Liver (tissue), 9 donors: Measurements from ENCODE around the gene MYOG. TPM values are rescaled to one million over a fixed set of nuclear protein-coding genes. Genes with fewer than 3 reads are reported as not detected.

Experiments used
- DNase-seq: peaks from one replicate; pipeline ENCODE4 v3.0.0-alpha.2; 2017; ENCODE audit warnings: low spot score
- H3K27ac ChIP-seq, 2 donors: one replicate each; pipeline ENCODE4 v1.7.0; 2013; ENCODE audit warnings: inconsistent platforms in 2 of 2, low read length in 2 of 2, control low read depth in 1 of 2, low read depth in 1 of 2, mild to moderate bottlenecking in 1 of 2
- H3K27me3 ChIP-seq, 4 donors: one replicate each; pipeline versions ENCODE4 v1.6.1 to v1.7.0; 2013; ENCODE audit warnings: low read length in 3 of 4, inconsistent platforms in 1 of 4, mild to moderate bottlenecking in 1 of 4, moderate library complexity in 1 of 4; ENCODE audit not compliant: control insufficient read depth in 4 of 4, insufficient read depth in 4 of 4
- H3K36me3 ChIP-seq, 4 donors: one replicate each; pipeline versions ENCODE4 v1.6.1 to v1.7.0; 2013; ENCODE audit warnings: low read length in 3 of 4, mild to moderate bottlenecking in 3 of 4, low read depth in 1 of 4, moderate library complexity in 1 of 4; ENCODE audit not compliant: control insufficient read depth in 4 of 4, insufficient read depth in 3 of 4
- H3K4me1 ChIP-seq, 4 donors: one replicate each; pipeline versions ENCODE4 v1.6.1 to v1.7.0; 2013; ENCODE audit warnings: low read length in 3 of 4, mild to moderate bottlenecking in 3 of 4, moderate library complexity in 1 of 4; ENCODE audit not compliant: control insufficient read depth in 4 of 4, insufficient read depth in 4 of 4
- H3K4me3 ChIP-seq, 3 donors: one replicate each; pipeline versions ENCODE4 v1.6.1 to v1.7.0; 2013; ENCODE audit warnings: low read length in 3 of 3, control low read depth in 1 of 3, low read depth in 1 of 3, mild to moderate bottlenecking in 1 of 3
- H3K9ac ChIP-seq, 2 donors: one replicate each; pipeline ENCODE4 v1.7.0; 2013; ENCODE audit warnings: low read length in 2 of 2, mild to moderate bottlenecking in 2 of 2, moderate library complexity in 2 of 2, control low read depth in 1 of 2, low read depth in 1 of 2
- H3K9me3 ChIP-seq, 4 donors: one replicate each; pipeline versions ENCODE4 v1.6.1 to v1.7.0; 2013; ENCODE audit warnings: low read length in 3 of 4; ENCODE audit not compliant: control insufficient read depth in 4 of 4
- ATF3 ChIP-seq: IDR thresholded peaks from 2 replicates; pipeline ENCODE4 v1.6.1; 2016; ENCODE audit warnings: antibody characterized with exemption
- CTCF ChIP-seq: fragments of 150-350 bp; IDR thresholded peaks from 2 replicates; pipeline ENCODE4 v1.5.1; 2017; ENCODE audit warnings: improper control_type of control experiment, low read depth, low read length; ENCODE audit not compliant: missing input control
- EGR1 ChIP-seq, 2 donors: IDR thresholded peaks; 2 replicates each; pipeline ENCODE4 v1.6.1; 2016 to 2018; ENCODE audit warnings: antibody characterized with exemption in 2 of 2, low read depth in 2 of 2
- FOXA1 ChIP-seq: IDR thresholded peaks from 2 replicates; pipeline ENCODE4 v1.6.1; 2016; ENCODE audit warnings: antibody characterized with exemption
- FOXA2 ChIP-seq: IDR thresholded peaks from 2 replicates; pipeline ENCODE4 v1.6.1; 2016; ENCODE audit warnings: antibody characterized with exemption
- GABPA ChIP-seq, 2 donors: IDR thresholded peaks in 1 of 2; conservative IDR thresholded peaks in 1 of 2; 2 replicates each; pipeline ENCODE4 v1.6.1; 2016; ENCODE audit warnings: antibody characterized with exemption in 2 of 2, mild to moderate bottlenecking in 1 of 2, moderate library complexity in 1 of 2
- HNF4A ChIP-seq, 2 donors: conservative IDR thresholded peaks; 2 replicates each; pipeline ENCODE4 v1.6.1; 2016; ENCODE audit warnings: antibody characterized with exemption in 2 of 2, mild to moderate bottlenecking in 2 of 2
- HNF4G ChIP-seq: IDR thresholded peaks from 2 replicates; pipeline ENCODE4 v1.6.1; 2016; ENCODE audit warnings: antibody characterized with exemption
- JUND ChIP-seq, 2 donors: IDR thresholded peaks; 2 replicates each; pipeline ENCODE4 v1.6.1; 2016; ENCODE audit warnings: antibody characterized with exemption in 2 of 2
- MAX ChIP-seq: IDR thresholded peaks from 2 replicates; pipeline ENCODE4 v1.6.1; 2016; ENCODE audit warnings: antibody characterized with exemption
- NR2F2 ChIP-seq: IDR thresholded peaks from 2 replicates; pipeline ENCODE4 v1.6.1; 2016; ENCODE audit warnings: antibody characterized with exemption
- RAD21 ChIP-seq, 2 donors: IDR thresholded peaks; 2 replicates each; pipeline ENCODE4 v1.6.1; 2016; ENCODE audit warnings: antibody characterized with exemption in 2 of 2, mild to moderate bottlenecking in 2 of 2
- REST ChIP-seq: IDR thresholded peaks from 2 replicates; pipeline ENCODE4 v1.6.1; 2016; ENCODE audit warnings: antibody characterized with exemption, mild to moderate bottlenecking
- RXRA ChIP-seq, 2 donors: IDR thresholded peaks; 2 replicates each; pipeline ENCODE4 v1.6.1; 2017 to 2018; ENCODE audit warnings: antibody characterized with exemption in 2 of 2, mild to moderate bottlenecking in 1 of 2
- SP1 ChIP-seq: IDR thresholded peaks from 2 replicates; pipeline ENCODE4 v1.6.1; 2018; ENCODE audit warnings: antibody characterized with exemption, mild to moderate bottlenecking
- TAF1 ChIP-seq: conservative IDR thresholded peaks from 2 replicates; pipeline ENCODE4 v1.6.1; 2016; ENCODE audit warnings: antibody characterized with exemption, mild to moderate bottlenecking
- YY1 ChIP-seq: IDR thresholded peaks from 2 replicates; pipeline ENCODE4 v1.6.1; 2016; ENCODE audit warnings: antibody characterized with exemption, mild to moderate bottlenecking
- ZBTB33 ChIP-seq: IDR thresholded peaks from 2 replicates; pipeline ENCODE4 v1.6.1; 2016; ENCODE audit warnings: antibody characterized with exemption
- WGBS: extraction: QIAGEN DNeasy Blood & Tissue Kit; methylation state at CpG from one replicate; pipeline ENCODE4 v1.1.7; 2013; 5-methylcytosine and 5-hydroxymethylcytosine counted together
- polyA plus RNA-seq, 2 donors: library from polyadenylated mRNA; stranded (reverse) in 1 of 2; unstranded in 1 of 2; fragments of 200-250 nt in 1 of 2; fragments of >200 nt in 1 of 2; fragmentation: Nextera tagmentation in 1 of 2; extraction: Ambion mirVana in 1 of 2; gene quantifications; one replicate each; pipeline versions ENCODE4 v1.2.1 to v1.2.3, GENCODE V29; 2013 to 2015
- total RNA-seq, 2 donors: library from RNA; depleted of rRNA; stranded (reverse); fragments of >200 nt; gene quantifications; one replicate each; pipeline ENCODE4 v1.2.3, GENCODE V29; 2014
- donor health status: healthy.
- donor health status: healthy.
- donor health status: healthy.
- donor health status: healthy.
- donor health status: healthy.

Gene MYOG
- total and polyA plus RNA-seq, 4 donors, result not detected

- no peak overlapping the region for H3K4me3 ChIP-seq
- H3K4me1 ChIP-seq, result no peaks in the 10 kb centered on the region
- no peaks in the 10 kb centered on the region for H3K9me3 ChIP-seq
- no peak for TF ChIP-seq FOXA2
- TF ChIP-seq NR2F2, result no peak
- TF ChIP-seq RXRA (IDR thresholded peaks at IDR 0.05), result no peak
- no peak for TF ChIP-seq REST
- no peak for TF ChIP-seq FOXA1
- TF ChIP-seq SP1, result no peak
- TF ChIP-seq TAF1, result no peak
- no peak for TF ChIP-seq HNF4G
- no peak for TF ChIP-seq EGR1 (IDR thresholded peaks at IDR 0.05; ENCODE audit: low read depth in 2 of 2)
- no peak for TF ChIP-seq JUND (IDR thresholded peaks at IDR 0.05)
- TF ChIP-seq CTCF, result no peak
- no peak for TF ChIP-seq HNF4A (conservative IDR thresholded peaks at IDR 0.05)
- TF ChIP-seq RAD21 (IDR thresholded peaks at IDR 0.05), result no peak
- no peak for TF ChIP-seq ATF3
- no peak overlapping the region for H3K27ac ChIP-seq
- no peak overlapping the region for H3K9ac ChIP-seq
- H3K27me3 ChIP-seq, result no peaks in the 10 kb centered on the region
- no peak for DNase-seq
- H3K36me3 ChIP-seq, result no peaks in the 10 kb centered on the region
- 57% methylated on average over 10 of the region's 10 CpGs for WGBS
Observed at GRCh38 chr1:203057911-203058675, 27.7 kb downstream of the MYOG start.

GRCh38 chr1:203056516-203056915 lies 29.3 kb downstream of the MYOG start:
- Histone ChIP-seq H3K36me3 (no peaks in the 10 kb centered on the region), H3K27me3 (no peaks in the 10 kb centered on the region), H3K4me3 (no peak overlapping the region), H3K9ac (no peak overlapping the region), H3K4me1 (no peaks in the 10 kb centered on the region), H3K27ac (no peak overlapping the region), H3K9me3 (no peaks in the 10 kb centered on the region)
- WGBS, result 94% methylated on average over 6 of the region's 6 CpGs
- no peak for DNase-seq
- TF ChIP-seq GABPA (IDR thresholded peaks at IDR 0.05 in 1 of 2, conservative IDR thresholded peaks at IDR 0.05 in 1 of 2), result no peak
- TF ChIP-seq SP1, result no peak
- no peak for TF ChIP-seq RXRA (IDR thresholded peaks at IDR 0.05)
- TF ChIP-seq ZBTB33, result no peak
- no peak for TF ChIP-seq TAF1
- TF ChIP-seq FOXA2, result no peak
- no peak for TF ChIP-seq CTCF
- no peak for TF ChIP-seq MAX
- TF ChIP-seq HNF4G, result no peak
- TF ChIP-seq YY1, result no peak
- TF ChIP-seq RAD21 (IDR thresholded peaks at IDR 0.05), result no peak
- no peak for TF ChIP-seq JUND (IDR thresholded peaks at IDR 0.05)
- TF ChIP-seq FOXA1, result no peak
